SK-N-SH treated with all-trans-retinoic acid at 6 μM for 48 hours (cell line): Measurements from ENCODE around the gene TMEM128.

Experiments used
- ATAC-seq: fragments of 200-7000 bp; cut with Tn5 transposase; 3 replicates; pipeline ENCODE4 v1.9.1; 2020; ENCODE audit warnings: mild to moderate bottlenecking, moderate library complexity
- ARNTL ChIP-seq: fragments of 450-650 bp; formaldehyde crosslinking; IDR thresholded peaks from 2 replicates; pipeline ENCODE4 v1.5.0; 2020; ENCODE audit warnings: low read depth, mild to moderate bottlenecking, moderate library complexity, borderline replicate concordance
- BACH2 ChIP-seq: fragments of 250-450 bp; sonication (Bioruptor Pico); IDR thresholded peaks from 2 replicates; pipeline ENCODE4 v1.9.0; 2021; ENCODE audit warnings: mild to moderate bottlenecking, borderline replicate concordance
- CSDC2 ChIP-seq: fragments of 250-450 bp; sonication (Bioruptor Pico); IDR thresholded peaks from 2 replicates; pipeline ENCODE4 v1.5.0; 2020; ENCODE audit warnings: mild to moderate bottlenecking, moderate library complexity
- ESRRG ChIP-seq: fragments of 250-450 bp; sonication (Bioruptor Pico); IDR thresholded peaks from 2 replicates; pipeline ENCODE4 v1.6.1; 2021; ENCODE audit warnings: mild to moderate bottlenecking
- GLIS3 ChIP-seq: fragments of 250-450 bp; sonication (Bioruptor Pico); IDR thresholded peaks from 2 replicates; pipeline ENCODE4 v1.5.0; 2020; ENCODE audit warnings: mild to moderate bottlenecking, moderate library complexity
- ISL1 ChIP-seq: fragments of 250-450 bp; sonication (Bioruptor Pico); IDR thresholded peaks from 2 replicates; pipeline ENCODE4 v2.1.2; 2022; ENCODE audit warnings: mild to moderate bottlenecking, moderate library complexity
- OSR1 ChIP-seq: fragments of 250-450 bp; sonication (Bioruptor Pico); IDR thresholded peaks from 2 replicates; pipeline ENCODE4 v1.8.0; 2022; ENCODE audit warnings: moderate library complexity, mild to moderate bottlenecking, inconsistent platforms
- PPARA ChIP-seq: fragments of 250-450 bp; sonication (Bioruptor Pico); IDR thresholded peaks from 2 replicates; pipeline ENCODE4 v1.5.0; 2020; ENCODE audit warnings: mild to moderate bottlenecking, borderline replicate concordance
- RARB ChIP-seq: fragments of 250-450 bp; sonication (Bioruptor Pico); IDR thresholded peaks from 2 replicates; pipeline ENCODE4 v1.8.0; 2021; ENCODE audit warnings: mild to moderate bottlenecking, moderate library complexity
- SNAI2 ChIP-seq: fragments of 250-450 bp; sonication (Bioruptor Pico); IDR thresholded peaks from 2 replicates; pipeline ENCODE4 v1.5.0; 2020; ENCODE audit warnings: mild to moderate bottlenecking, moderate library complexity
- TCF4 ChIP-seq: fragments of 250-450 bp; sonication (Bioruptor Pico); IDR thresholded peaks from 2 replicates; pipeline ENCODE4 v1.8.0; 2021; ENCODE audit warnings: mild to moderate bottlenecking, moderate library complexity, borderline replicate concordance
- TOX ChIP-seq: fragments of 250-450 bp; sonication (Bioruptor Pico); IDR thresholded peaks from 2 replicates; pipeline ENCODE4 v1.8.0; 2021; ENCODE audit warnings: mild to moderate bottlenecking, moderate library complexity, borderline replicate concordance
- ZC3H10 ChIP-seq: fragments of 250-450 bp; sonication (Bioruptor Pico); IDR thresholded peaks from 2 replicates; pipeline ENCODE4 v1.5.1; 2021; ENCODE audit warnings: mild to moderate bottlenecking, moderate library complexity
- ZFP3 ChIP-seq: fragments of 250-450 bp; sonication (Bioruptor Pico); IDR thresholded peaks from 2 replicates; pipeline ENCODE4 v1.5.0; 2020; ENCODE audit warnings: mild to moderate bottlenecking, moderate library complexity
- ZFP30 ChIP-seq: fragments of 450-650 bp; formaldehyde crosslinking; IDR thresholded peaks from 2 replicates; pipeline ENCODE4 v1.5.0; 2022; ENCODE audit warnings: mild to moderate bottlenecking, moderate library complexity
- ZNF565 ChIP-seq: fragments of 450-650 bp; formaldehyde crosslinking; conservative IDR thresholded peaks from 2 replicates; pipeline ENCODE4 v1.5.0; 2020; ENCODE audit warnings: low read depth, mild to moderate bottlenecking, moderate library complexity
- ZNF70 ChIP-seq: fragments of 450-650 bp; formaldehyde crosslinking; IDR thresholded peaks from 2 replicates; pipeline ENCODE4 v1.5.0; 2020; ENCODE audit warnings: mild to moderate bottlenecking, moderate library complexity
- ZNF8 ChIP-seq: fragments of 450-650 bp; formaldehyde crosslinking; IDR thresholded peaks from 2 replicates; pipeline ENCODE4 v1.5.0; 2020; ENCODE audit warnings: mild to moderate bottlenecking, moderate library complexity
- TF ChIP-seq, protein P1 (sequence below): fragments of 250-450 bp; sonication (Bioruptor Pico); IDR thresholded peaks from 2 replicates; pipeline ENCODE4 v1.5.1; 2020; ENCODE audit warnings: low read depth, mild to moderate bottlenecking, moderate library complexity
- TF ChIP-seq, protein P2 (sequence below): fragments of 250-450 bp; sonication (Bioruptor Pico); IDR thresholded peaks from 2 replicates; pipeline ENCODE4 v1.8.0; 2021; ENCODE audit warnings: low read depth, mild to moderate bottlenecking, moderate library complexity, borderline replicate concordance
- TF ChIP-seq, protein P3 (sequence below): fragments of 250-450 bp; sonication (Bioruptor Pico); IDR thresholded peaks from 2 replicates; pipeline ENCODE4 v1.5.1; 2021; ENCODE audit warnings: mild to moderate bottlenecking, moderate library complexity
- TF ChIP-seq, protein P4 (sequence below): fragments of 250-450 bp; sonication (Bioruptor Pico); IDR thresholded peaks from 2 replicates; pipeline ENCODE4 v1.5.0; 2020; ENCODE audit warnings: mild to moderate bottlenecking, moderate library complexity

Gene TMEM128, protein sequence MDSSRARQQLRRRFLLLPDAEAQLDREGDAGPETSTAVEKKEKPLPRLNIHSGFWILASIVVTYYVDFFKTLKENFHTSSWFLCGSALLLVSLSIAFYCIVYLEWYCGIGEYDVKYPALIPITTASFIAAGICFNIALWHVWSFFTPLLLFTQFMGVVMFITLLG

DNA sequence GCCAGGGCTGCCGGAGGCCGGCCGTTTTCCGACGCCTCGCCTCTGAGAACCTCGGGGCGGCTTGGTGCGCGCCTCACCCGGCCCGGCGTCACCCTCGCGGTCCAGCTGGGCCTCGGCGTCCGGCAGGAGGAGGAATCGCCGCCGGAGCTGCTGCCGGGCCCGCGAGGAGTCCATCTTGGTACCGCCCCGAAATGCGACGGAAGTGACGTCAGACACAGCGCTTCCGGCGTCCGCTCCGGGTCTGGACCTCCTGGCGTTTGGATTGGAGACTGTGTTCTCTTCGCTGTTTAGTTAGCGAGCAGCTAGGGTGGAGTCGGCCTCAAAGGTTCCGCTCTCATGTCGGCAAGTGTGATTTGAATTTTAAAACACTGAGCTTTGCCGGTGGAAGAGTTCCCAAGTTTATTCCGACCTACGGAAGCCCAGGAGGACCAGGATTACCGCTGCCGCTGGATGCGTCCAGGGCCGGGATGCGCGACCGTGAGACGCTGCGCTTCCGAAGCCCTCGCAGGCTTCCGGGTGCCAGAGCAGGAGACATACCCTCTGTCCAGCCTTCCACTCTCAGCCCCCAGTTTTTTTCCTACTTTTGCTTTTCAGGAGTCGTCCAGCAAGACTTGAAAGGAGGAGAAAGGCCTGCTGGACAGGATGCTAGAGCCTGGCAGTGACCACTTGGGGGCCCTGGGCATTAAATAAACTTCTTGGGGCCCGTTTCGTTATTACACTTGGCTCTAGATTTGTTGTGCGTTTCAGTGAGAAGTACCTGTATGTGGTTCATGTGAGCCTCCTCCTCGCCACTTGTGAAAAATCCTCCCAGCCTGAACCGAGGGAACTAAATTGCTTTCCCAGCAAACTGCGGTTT is at the start of gene TMEM128:
Gene TMEM128, minus strand, starts transcription at position 195 of the 856 bp plus-strand sequence. Its CDS starts 21 bp downstream, at position 174.
- peak; percentile 96 for ATAC-seq
- TF ChIP-seq TCF4 (CRISPR knock-in tag) (no peak), ZNF8 (CRISPR knock-in tag) (no peak), BACH2 (no peak), ISL1 (CRISPR knock-in tag) (no peak), OSR1 (CRISPR knock-in tag) (no peak), ESRRG (no peak), GLIS3 (CRISPR knock-in tag) (no peak), ZNF565 (CRISPR knock-in tag) (no peak), SNAI2 (no peak), ZFP30 (CRISPR knock-in tag) (no peak), CSDC2 (CRISPR knock-in tag) (no peak), RARB (CRISPR knock-in tag) (no peak), TOX (CRISPR knock-in tag) (no peak), ZFP3 (peak; percentile 43; the same call in 1 of the 2 replicates)
- TF ChIP-seq, protein P1, sequence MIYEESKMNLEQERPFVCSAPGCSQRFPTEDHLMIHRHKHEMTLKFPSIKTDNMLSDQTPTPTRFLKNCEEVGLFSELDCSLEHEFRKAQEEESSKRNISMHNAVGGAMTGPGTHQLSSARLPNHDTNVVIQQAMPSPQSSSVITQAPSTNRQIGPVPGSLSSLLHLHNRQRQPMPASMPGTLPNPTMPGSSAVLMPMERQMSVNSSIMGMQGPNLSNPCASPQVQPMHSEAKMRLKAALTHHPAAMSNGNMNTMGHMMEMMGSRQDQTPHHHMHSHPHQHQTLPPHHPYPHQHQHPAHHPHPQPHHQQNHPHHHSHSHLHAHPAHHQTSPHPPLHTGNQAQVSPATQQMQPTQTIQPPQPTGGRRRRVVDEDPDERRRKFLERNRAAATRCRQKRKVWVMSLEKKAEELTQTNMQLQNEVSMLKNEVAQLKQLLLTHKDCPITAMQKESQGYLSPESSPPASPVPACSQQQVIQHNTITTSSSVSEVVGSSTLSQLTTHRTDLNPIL (CRISPR knock-in tag): no peak
- TF ChIP-seq, protein P2, sequence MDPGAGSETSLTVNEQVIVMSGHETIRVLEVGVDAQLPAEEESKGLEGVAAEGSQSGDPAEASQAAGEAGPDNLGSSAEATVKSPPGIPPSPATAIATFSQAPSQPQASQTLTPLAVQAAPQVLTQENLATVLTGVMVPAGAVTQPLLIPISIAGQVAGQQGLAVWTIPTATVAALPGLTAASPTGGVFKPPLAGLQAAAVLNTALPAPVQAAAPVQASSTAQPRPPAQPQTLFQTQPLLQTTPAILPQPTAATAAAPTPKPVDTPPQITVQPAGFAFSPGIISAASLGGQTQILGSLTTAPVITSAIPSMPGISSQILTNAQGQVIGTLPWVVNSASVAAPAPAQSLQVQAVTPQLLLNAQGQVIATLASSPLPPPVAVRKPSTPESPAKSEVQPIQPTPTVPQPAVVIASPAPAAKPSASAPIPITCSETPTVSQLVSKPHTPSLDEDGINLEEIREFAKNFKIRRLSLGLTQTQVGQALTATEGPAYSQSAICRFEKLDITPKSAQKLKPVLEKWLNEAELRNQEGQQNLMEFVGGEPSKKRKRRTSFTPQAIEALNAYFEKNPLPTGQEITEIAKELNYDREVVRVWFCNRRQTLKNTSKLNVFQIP: 0 out of 2 replicates have a peak, but pooled peaks have one; percentile 21
- TF ChIP-seq, protein P3, sequence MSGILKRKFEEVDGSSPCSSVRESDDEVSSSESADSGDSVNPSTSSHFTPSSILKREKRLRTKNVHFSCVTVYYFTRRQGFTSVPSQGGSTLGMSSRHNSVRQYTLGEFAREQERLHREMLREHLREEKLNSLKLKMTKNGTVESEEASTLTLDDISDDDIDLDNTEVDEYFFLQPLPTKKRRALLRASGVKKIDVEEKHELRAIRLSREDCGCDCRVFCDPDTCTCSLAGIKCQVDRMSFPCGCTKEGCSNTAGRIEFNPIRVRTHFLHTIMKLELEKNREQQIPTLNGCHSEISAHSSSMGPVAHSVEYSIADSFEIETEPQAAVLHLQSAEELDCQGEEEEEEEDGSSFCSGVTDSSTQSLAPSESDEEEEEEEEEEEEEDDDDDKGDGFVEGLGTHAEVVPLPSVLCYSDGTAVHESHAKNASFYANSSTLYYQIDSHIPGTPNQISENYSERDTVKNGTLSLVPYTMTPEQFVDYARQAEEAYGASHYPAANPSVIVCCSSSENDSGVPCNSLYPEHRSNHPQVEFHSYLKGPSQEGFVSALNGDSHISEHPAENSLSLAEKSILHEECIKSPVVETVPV (CRISPR knock-in tag): no peak
- TF ChIP-seq, protein P4, sequence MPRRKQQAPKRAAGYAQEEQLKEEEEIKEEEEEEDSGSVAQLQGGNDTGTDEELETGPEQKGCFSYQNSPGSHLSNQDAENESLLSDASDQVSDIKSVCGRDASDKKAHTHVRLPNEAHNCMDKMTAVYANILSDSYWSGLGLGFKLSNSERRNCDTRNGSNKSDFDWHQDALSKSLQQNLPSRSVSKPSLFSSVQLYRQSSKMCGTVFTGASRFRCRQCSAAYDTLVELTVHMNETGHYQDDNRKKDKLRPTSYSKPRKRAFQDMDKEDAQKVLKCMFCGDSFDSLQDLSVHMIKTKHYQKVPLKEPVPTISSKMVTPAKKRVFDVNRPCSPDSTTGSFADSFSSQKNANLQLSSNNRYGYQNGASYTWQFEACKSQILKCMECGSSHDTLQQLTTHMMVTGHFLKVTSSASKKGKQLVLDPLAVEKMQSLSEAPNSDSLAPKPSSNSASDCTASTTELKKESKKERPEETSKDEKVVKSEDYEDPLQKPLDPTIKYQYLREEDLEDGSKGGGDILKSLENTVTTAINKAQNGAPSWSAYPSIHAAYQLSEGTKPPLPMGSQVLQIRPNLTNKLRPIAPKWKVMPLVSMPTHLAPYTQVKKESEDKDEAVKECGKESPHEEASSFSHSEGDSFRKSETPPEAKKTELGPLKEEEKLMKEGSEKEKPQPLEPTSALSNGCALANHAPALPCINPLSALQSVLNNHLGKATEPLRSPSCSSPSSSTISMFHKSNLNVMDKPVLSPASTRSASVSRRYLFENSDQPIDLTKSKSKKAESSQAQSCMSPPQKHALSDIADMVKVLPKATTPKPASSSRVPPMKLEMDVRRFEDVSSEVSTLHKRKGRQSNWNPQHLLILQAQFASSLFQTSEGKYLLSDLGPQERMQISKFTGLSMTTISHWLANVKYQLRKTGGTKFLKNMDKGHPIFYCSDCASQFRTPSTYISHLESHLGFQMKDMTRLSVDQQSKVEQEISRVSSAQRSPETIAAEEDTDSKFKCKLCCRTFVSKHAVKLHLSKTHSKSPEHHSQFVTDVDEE (CRISPR knock-in tag): no peak

DNA sequence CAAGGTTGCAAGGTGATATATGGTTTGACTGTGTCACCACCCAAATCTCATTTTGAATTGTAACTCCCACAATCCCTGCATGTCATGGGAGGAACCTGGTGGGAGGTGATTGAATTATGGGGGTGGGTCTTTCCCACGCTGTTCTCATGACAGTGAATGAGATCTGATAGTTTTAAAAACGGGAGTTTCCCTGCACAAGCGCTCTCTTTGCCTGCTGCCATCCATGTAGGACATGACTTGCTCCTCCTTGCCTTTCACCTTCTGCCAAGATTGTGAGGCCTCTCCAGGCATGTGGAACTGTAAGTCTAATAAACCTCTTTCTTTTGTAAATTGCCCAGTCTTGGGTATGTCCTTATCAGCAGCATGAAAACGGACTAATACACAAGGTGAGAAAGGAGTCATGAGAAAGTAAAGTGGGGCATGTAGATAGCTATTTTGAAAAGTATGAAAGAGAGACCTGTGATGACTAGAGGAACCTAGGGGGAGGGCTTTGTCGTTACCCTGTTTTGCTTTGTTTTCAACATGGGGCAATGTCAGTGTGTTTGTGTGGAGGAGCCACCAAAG is 48.3 kb upstream of the TMEM128 start:
- TF ChIP-seq RARB (CRISPR knock-in tag): no peak
- TF ChIP-seq ZNF70 (CRISPR knock-in tag): no peak
- TF ChIP-seq, protein P2: no peak
- no peak for TF ChIP-seq PPARA (CRISPR knock-in tag)
- no peak for TF ChIP-seq ZNF8 (CRISPR knock-in tag)
- no peak for TF ChIP-seq TCF4 (CRISPR knock-in tag)
- no peak for TF ChIP-seq SNAI2
- TF ChIP-seq ZNF565 (CRISPR knock-in tag): no peak
- TF ChIP-seq ESRRG: no peak
- TF ChIP-seq ARNTL: no peak
- TF ChIP-seq GLIS3 (CRISPR knock-in tag): no peak
- TF ChIP-seq, protein P3 (CRISPR knock-in tag): no peak
- TF ChIP-seq OSR1 (CRISPR knock-in tag): no peak
- no peak for TF ChIP-seq BACH2
- no peak for TF ChIP-seq ZC3H10 (CRISPR knock-in tag)
- no peak for TF ChIP-seq ISL1 (CRISPR knock-in tag)
- TF ChIP-seq, protein P4 (CRISPR knock-in tag): no peak
- ATAC-seq: no peak
